GM18499 (cell line): ENCODE measurements around the gene ZNF532.

Experiments
- ATAC-seq: cut with Tn5 transposase; IDR thresholded peaks from one replicate; pipeline ENCODE4 v1.9.1; 2021; ENCODE audit warnings: moderate number of reproducible peaks; ENCODE audit not compliant: insufficient read depth, unreplicated experiment

ZNF532 gene

DNA sequence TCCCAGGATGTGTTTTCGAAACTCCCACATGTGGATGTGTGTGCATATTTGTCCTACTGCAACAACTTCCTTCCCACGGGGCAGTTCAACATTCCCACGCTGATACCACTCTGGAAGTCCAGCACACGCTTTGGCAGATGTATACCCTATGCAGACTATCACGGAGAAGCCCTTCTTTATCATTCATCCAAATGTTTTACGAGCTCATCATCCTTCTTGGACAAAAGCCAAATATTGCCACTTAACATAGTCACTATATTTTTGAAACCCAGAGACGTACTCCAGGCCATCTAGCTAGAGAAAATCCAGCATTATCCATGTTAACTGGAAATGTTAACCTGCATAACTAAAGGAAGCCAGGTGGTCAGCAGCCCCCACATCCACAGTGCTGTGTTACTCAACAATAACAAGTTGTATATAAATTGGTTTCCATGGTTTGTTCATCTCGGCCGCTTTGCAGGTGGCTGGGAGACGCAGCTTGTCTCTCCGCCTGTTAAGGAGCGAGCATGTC is 131.5 kb downstream of the ZNF532 start:
- ATAC-seq, result no peak

DNA sequence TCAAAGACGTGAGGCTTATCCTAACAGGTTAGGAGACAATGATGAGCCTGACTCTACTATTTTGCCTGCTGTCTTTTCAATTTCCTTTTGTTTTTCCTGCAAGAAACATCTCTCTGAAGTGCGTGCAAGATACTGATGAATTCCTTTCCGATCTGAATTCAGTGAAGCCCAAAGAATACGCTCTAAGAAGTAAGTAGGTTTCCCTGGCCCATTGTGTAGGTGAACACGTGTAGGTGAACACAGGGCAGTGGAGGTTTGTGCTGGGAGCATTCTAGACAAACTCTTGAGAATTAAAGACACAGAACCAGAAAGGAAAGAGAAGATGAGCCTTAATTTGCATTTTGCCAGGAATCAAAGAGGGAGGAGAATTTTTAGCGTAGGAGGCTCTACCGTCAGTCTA is 132.0 kb downstream of the ZNF532 start:
- ATAC-seq, result no peak

DNA sequence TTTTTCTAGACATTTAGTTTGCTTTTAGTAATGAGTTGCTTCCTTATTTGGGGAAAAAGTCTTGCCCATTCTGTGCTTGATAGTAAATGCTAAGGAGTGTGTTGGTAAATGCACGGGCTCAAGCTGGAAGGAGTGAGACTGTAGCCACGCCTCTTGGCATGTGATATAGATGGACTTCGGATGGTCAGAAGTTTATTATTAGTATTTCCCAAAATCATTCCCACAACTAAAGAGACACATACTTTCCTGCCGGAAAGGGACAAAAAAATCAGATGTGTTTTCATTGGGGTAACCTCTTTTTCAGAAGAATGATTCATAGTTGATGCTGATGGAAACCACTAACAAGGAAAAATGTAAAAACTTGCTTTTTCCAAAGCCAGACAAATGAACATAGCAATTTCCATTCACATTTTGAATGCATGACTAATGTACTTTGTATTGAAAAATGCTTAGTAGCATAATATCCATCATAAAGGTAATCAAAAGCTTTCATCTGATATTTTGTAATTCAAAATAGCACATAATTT is 133.2 kb downstream of the ZNF532 start:
- ATAC-seq, result no peak

DNA sequence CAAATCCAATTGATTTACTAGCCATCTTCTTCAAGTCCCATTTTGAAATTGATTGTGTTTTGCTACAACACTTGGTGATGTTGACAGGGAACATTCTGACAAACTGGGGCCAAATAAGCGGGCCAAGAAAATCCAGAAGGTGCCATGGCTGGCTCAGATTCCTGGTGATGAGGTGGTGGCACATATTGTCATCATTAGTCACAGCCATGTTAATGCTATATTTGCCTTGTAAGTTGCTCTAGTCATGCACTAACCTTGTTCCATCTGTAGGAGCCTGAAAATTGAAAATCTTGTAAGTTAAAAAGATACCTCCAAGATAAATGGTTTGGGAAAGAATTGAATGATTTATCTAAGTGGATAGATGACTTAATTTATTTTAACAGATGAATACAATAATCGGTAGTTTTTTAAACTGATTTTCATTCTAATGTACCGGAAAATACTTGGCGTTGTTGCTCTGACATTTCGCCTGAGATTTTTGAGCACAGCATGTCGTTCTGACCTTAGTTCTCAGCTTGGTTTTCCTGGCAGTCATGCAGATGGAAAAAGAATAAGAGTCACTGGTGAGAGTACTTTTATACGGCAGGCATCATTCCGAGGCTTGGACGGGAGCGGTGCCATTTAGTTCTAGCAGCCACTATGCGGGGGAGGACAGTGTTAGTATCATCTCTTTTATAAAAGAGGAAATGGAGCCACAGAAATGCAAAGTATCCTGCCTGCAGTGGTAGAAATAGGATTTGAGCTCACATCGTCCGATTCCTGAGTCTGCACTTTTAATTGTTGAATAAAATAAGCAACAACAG is 133.9 kb downstream of the ZNF532 start:
- ATAC-seq, result no peak

DNA sequence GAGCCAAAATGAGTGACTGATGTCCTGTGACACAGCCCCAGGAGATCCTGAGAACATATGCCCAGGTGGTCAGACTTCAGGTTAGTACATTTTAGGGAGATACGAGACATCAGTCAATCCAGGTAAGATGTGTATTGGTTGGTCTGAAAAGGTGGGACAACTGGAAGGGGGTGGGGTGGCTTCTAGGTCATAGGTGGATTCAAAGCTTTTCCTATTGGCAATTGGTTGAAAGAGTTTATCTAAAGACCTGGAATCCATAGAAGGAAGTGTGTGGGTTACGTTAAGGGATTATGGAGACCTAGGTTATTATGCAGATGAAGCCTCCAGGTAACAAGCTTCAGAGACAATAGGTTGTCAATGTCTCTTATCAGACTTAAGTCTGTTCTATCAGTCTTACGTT is 136.5 kb downstream of the ZNF532 start:
- no peak for ATAC-seq

DNA sequence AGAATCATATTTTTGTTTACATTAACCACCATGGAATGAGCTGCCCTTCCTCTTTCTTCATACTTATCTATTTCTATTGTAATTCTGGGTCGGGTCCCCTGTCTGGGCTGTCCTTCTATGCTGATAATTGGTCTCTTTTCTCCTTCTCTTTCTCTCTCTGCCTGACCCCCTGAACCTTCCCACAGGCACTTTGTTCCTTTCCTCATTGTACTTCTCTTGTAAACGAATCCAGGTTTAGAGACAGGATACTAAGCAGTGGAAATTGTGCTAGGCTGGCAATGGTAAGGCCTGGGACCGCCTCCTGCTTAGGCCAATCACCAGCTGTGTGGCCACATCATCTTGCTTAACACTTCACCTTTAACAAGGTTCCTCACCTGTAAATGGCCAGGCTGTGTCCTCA is 137.0 kb downstream of the ZNF532 start:
- ATAC-seq, result no peak

DNA sequence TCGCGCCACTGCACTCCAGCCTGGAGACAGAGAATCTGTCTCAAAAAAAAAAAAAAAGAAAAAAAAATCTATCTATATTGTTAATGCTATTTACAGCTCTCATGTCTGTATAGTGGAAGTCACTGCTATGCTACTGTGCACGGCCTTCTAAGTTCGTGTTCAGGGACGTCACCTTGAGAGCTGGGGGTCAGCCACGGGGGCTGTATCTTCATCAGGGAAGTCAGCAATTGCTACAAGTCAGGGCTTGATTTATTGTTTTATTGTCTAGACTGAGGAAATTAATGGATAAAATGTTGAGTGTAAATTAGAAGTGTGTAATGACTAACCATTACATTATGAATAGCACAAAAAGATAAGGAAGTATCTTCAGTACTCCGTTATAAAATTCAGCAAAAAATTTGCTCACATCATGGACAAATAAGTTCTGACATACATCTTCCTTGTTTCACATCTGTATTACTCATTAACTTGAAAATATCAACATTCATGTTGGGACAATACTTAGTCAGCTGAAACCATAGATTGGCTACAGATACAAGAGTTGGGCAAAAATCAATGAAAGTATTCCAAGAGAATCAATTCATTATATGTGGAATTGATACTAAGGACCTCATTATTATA is 138.4 kb downstream of the ZNF532 start:
- ATAC-seq, result no peak

DNA sequence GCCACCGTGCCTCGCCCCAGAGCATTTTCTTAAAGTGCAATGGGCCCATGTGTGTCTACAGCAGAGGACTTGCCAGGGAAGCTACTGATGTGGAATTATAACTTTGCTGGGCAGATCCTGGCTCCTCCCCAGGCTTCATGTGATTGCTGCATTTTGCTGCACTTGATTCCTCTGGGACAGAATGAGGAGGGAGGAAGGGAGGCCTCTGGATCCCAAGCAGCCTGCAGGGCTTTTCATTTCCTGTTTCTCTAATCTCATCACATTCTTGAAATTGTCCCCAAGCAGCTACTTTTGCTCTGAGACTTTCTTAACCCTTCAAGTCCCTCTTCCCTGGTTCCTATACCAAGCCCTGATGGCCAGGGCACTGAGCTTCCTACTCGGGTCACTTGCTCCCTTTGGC is 140.6 kb downstream of the ZNF532 start:
- no peak for ATAC-seq

DNA sequence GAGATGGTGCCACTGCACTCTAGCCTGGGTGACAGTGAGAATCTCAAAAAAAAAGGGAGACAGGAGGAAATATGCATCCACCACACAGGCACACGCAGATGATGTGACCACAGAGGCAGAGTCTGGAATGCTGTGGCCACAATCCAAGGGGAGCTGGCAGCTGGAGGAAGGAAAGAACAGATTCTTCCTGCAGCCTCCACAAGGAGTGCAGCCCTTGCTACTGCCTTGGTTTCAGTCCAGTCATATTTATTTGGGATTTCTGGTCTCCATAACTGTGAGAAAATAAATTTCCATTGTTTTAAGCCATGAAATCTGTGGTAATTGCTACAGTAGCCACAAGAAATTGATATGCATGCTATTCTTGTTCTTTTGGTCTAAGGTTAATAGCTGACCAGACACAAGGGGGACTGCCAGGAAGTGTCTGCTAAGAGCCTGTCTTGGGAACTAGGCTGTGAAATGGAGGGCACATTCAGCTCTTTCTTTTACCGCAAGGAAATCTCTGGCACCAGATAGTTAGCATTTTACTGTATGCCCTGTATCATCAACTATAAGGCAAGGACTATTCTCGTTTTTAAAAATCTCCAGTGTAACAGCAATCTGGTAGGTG is 141.9 kb downstream of the ZNF532 start:
- no peak for ATAC-seq

DNA sequence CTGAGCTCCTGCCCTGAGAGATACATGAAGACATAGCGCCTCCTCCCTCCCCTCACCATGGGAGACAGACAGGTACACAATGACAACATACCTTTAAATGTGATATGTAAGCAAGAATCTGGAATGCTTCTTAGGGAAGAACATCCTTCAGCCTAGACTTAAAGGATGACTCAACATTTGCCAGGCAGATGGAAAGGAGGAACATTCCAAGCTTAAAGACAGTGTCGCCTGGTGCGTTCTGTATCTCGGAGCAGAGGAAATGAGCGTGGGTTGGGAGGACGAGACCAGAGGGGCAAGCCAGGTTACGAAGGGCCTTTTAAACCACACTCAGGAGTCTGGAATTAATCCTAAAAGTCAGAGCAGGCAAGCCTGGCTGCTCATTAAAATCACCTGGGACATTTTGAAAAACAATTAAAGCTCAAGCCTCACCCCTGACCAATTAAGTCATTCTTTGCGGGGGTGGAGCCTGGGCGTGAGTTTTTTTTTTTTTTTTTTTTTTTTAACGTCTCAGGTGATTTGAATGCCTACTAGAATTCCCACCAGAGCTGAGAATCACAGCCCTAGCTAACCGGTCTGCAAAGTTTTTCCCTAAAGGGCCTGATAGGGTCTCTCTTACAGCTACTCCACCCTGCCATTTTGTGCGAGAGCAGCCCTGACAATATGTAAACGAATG is 143.8 kb downstream of the ZNF532 start:
- ATAC-seq, result no peak

DNA sequence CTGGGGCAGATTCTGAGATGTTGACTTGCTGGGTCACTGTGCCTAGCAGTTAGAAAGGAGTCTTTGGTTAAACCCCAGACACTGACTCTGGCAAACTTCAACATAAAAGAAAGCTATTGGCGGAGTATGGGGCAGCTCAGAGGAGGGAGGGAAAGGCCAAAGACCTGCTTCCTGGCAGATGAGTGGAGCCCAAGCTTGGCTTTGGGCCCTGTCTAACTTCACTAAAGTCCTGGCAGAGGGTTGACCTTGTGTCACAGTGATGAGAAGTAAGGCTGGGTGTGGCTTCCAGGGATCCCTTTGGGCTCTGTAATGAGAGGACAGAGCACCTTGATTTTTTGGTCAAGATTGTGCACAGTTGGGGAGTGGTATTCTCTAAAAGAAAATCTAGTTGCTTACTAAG is 145.2 kb downstream of the ZNF532 start:
- ATAC-seq, result no peak

DNA sequence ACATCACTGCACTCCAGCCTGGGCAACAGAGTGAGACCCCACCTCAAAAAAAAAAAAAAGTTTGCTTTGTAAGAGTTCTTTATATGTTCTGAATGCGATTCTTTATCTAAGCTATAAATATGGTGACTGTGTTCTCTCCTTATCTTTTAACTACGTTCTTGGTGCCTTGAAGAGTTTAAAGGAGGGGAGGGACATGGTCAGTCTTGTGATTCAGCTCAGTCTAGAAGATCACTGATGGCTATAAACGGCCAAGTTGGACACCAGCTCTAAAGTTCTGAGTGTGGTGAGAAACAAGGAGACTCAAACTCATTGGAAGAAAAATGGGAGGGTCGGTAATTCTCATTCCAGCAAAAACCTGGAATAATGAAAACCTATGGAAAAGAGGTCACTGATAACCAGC is 146.6 kb downstream of the ZNF532 start:
- no peak for ATAC-seq

DNA sequence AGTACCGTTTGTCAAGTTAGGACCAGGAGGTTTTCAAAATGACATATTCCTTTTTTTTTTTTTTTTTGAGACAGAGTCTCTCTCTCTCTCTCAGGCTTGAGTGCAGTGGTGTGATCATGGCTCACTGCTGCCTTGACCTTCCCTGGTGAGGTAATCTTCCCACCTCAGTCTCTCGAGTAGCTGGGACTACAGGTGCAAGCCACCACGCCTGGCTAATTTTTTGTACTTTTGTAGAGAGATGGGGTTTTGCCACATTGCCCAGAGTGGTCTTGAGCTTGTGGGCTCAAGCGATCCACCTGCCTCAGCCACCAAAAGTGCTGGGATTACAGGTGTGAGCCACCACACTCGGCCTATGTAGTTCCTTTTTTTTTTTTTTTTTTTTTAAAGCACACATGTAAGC is 147.1 kb downstream of the ZNF532 start:
- ATAC-seq, result no peak

DNA sequence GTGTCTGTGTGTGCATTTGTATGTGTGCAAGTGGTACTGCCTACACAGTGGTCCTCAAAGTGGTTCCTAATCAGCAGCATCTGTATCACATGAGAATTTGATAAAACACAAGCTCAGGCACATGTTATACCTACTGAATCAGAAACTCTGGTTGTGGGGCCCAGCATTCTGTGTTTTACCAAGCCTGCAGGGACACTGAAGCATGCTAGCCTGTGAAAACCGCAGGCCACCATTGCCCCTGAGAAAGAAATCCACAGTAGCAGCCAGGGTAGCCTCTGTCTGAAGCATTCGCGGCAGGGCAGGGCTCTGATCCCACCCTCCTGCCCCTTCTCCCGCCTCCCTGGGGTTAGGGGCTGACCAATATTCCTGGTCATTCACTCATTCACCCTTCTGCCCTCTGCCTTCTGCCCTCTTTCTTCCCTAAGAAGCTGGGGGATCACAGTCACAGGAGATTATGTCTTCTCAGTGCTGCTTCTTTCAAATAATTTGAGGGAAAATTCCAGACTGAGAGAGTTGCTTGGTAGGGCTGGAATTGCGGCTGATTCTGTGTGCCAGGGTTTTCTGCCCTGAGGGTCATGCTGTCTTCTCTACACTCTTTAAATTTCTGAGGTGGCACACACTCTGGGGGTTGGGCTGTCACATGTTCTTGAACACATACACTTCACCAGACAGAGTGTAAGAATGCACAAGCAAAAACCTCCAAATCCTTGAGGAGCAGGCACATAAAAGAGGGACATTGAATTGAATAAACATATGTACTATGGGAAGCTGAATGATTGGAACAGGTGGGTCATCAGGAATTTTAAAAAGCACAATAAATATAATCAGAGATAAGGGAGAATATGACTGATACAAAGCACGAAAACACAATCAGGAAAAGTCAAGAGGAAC is 148.4 kb downstream of the ZNF532 start:
- ATAC-seq, result no peak

DNA sequence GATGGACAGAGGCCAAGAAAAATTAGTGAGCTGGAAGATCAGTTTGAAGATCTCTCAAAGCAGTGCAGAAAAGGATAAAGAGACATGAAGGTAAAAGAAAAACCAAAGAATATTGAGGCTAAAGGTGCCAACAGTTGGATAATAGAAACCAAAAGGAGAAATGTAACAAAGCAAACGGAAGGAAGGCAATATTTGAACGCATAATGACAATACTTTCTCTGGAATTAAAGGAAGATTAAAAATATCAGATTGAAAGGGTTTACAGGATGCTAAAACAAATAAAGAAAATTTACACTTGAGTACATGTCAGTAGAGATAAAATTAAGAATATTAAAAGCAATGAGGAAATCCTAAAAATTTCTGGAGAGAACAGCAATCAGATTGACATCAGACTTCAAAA is 149.1 kb downstream of the ZNF532 start:
- no peak for ATAC-seq

DNA sequence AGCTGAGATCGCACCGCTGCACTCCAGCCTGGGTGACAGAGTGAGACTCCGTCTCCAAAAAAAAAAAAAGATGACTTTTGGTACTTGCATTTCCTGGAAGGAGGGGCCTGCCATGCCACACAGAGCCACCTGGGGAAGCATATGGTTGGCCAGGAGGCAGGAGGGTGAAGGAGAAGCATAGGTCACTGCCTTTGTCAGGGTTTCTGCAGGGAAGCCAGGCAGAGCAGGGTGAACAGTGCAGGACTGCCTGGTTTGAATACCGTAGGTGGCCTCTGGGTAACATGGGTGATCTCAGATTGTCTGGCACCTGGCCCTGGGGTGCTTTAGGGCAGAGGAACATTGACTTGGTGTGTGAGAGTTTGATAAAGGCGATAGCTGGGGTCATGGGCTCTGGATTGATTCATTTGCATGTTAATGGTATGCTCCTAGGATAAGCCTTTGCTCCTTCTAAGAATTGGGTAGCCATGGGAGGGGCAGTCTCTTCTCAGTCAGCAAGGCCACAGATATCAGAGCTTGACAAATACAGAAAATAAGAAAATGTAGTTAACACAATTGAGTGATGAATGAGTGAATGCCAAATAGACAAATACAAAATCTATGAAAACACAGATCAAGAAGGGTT is 151.0 kb downstream of the ZNF532 start:
- ATAC-seq, result no peak

DNA sequence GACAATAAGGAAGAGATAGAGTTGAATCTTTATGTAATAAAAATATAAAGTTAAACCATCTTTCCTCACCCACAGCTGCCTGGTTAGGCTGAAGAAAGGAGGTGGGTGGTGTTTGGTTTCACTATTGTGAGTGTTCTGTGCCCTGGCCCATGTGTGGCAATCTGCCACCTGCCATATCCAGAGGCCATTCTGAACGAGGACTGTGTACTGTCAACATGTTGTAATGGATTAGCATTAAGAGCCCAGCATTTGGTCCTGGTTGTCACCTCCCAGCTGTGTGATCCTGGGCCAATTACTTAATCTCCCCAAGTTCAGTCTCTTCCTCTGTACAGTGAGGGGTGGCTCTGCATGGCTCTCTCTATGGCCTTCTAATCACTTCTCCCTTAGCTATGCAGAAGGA is 156.8 kb downstream of the ZNF532 start:
- no peak for ATAC-seq

DNA sequence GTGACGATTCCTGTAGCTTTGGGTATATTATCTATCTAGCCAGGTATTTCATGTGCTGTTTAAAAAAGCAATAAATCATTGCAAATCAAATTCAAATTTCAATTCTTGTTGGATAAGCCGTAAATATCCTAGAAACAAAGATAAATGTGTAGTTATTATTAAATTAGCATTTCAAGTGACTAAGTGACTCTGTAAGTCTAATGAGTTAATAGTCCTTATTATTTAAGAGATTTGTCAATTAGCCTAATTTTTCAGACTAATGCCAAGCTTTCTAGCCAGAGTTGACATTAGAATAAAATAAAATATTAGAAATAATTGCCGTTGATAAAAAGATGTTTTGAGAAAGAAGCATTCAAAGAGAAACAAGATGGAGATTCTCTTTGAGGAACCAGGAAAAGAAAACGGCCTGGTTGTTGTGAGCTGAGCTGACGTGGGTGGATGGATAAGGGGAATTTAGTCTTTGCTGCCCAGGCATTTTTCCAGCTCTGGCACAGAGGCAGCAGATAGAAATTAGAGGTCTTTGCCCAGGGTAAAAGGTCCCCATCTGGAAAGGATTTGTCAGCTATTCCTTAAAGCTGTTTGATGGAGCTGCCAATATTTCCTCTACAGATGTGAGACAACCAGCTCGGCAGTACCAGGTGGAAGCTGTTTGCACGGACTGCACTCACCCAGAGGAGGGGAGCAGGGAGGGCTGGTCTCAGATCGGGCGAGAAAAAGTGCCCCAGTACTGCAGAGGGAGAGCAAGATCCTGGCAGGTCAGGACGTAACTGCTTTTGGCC is 157.7 kb downstream of the ZNF532 start:
- no peak for ATAC-seq

DNA sequence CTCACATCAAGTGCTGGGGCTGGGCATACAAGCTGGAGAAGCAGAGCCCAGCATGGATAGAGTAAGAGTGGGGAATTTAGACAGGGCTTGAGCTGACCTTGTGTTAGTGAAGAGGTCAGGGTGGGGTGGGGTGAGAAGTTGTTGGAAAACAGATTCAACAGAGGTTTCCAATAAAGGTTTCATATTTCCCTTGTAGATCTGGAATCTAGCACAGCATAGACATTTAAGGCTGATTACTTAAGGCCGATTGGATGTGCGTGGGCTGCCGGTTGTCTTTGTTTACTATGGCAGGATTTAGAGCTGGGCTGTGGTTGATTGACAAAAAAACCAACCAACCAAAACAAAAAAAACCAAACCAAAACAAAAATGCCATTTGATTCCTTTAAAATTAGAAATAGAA is 160.2 kb downstream of the ZNF532 start:
- ATAC-seq, result no peak
